CD4-positive, alpha-beta T cell treated with Interleukin-15 for 4 hours (primary cell): ENCODE results near the gene CENPQ.
"Not testable (repeated sequence)": the region's sequence is repeated elsewhere in the genome, so short reads cannot be mapped to it uniquely, and the experiment has no call there.

Experiments used
- DNase-seq: peaks from one replicate; pipeline ENCODE4 v3.0.0-alpha.2; 2020; ENCODE audit warnings: low spot score

Gene CENPQ

GRCh38 chr6:49462927-49463611 lies at the start of gene CENPQ, which contains the start of gene MMUT:
CENPQ (plus strand) TSS chr6:49463370; CDS start chr6:49470177, 6,807 bp downstream.
MMUT (minus strand) TSS chr6:49463253; CDS start chr6:49459466, 3,787 bp downstream.
- peak; percentile 91 for DNase-seq

GRCh38 chr6:49415358-49415757 lies 47.8 kb upstream of the CENPQ start:
- DNase-seq: no peak

GRCh38 chr6:49416195-49416594 lies 47.0 kb upstream of the CENPQ start:
- DNase-seq: no peak

GRCh38 chr6:49423817-49424216 lies 39.4 kb upstream of the CENPQ start:
- DNase-seq: no peak

GRCh38 chr6:49430187-49430586 lies 33.0 kb upstream of the CENPQ start:
- DNase-seq: no peak

- no peak for DNase-seq
These were observed 32.3 kb upstream of the CENPQ start for GRCh38 chr6:49430866-49431265.

- DNase-seq: no peak
These were observed 9.9 kb upstream of the CENPQ start for GRCh38 chr6:49453221-49453620.

GRCh38 chr6:49454787-49455709 lies 8.1 kb upstream of the CENPQ start:
- DNase-seq: no peak

GRCh38 chr6:49457771-49458170 lies 5.4 kb upstream of the CENPQ start:
- no peak for DNase-seq

- DNase-seq: no peak
These were observed 1.1 kb upstream of the CENPQ start for GRCh38 chr6:49462071-49462470.

- no peak for DNase-seq
These were observed 607 bp upstream of the CENPQ start for GRCh38 chr6:49462599-49462926.

GRCh38 chr6:49463612-49463967 lies 420 bp downstream of the CENPQ start:
- DNase-seq: no peak

- DNase-seq: no peak
These were observed 1.5 kb downstream of the CENPQ start for GRCh38 chr6:49464691-49465090.

GRCh38 chr6:49468042-49468441 lies 4.9 kb downstream of the CENPQ start:
- no peak for DNase-seq

GRCh38 chr6:49476564-49476963 lies 13.4 kb downstream of the CENPQ start:
- DNase-seq: not testable (repeated sequence)

GRCh38 chr6:49479308-49479970 lies 16.3 kb downstream of the CENPQ start:
- DNase-seq: no peak

GRCh38 chr6:49481846-49482245 lies 18.7 kb downstream of the CENPQ start:
- DNase-seq: not testable (repeated sequence)

GRCh38 chr6:49483380-49483779 lies 20.2 kb downstream of the CENPQ start:
- not testable (repeated sequence) for DNase-seq

- DNase-seq: no peak
These were observed 27.5 kb downstream of the CENPQ start for GRCh38 chr6:49490633-49491032.

GRCh38 chr6:49497304-49497703 lies 34.1 kb downstream of the CENPQ start:
- DNase-seq: no peak

- DNase-seq: no peak
These were observed 36.0 kb downstream of the CENPQ start for GRCh38 chr6:49499126-49499525.

- DNase-seq: no peak
These were observed 36.5 kb downstream of the CENPQ start, which contains the start of gene GLYATL3 for GRCh38 chr6:49499623-49500022. GLYATL3 (plus strand) TSS chr6:49499923; CDS start chr6:49511991, 12,068 bp downstream.

GRCh38 chr6:49504666-49505065 lies 41.5 kb downstream of the CENPQ start:
- DNase-seq: no peak
